GM18526 (cell line): Measurements from ENCODE around the gene CCT6A.
A peak's percentile ranks its signal among the peaks of the same experiment; 100 is the strongest.

Source experiments
- POLR2A ChIP-seq: IDR thresholded peaks from 3 replicates; pipeline ENCODE4 v1.6.1; 2011; ENCODE audit not compliant: insufficient read length; ENCODE audit errors: extremely low read depth

The CCT6A gene, protein sequence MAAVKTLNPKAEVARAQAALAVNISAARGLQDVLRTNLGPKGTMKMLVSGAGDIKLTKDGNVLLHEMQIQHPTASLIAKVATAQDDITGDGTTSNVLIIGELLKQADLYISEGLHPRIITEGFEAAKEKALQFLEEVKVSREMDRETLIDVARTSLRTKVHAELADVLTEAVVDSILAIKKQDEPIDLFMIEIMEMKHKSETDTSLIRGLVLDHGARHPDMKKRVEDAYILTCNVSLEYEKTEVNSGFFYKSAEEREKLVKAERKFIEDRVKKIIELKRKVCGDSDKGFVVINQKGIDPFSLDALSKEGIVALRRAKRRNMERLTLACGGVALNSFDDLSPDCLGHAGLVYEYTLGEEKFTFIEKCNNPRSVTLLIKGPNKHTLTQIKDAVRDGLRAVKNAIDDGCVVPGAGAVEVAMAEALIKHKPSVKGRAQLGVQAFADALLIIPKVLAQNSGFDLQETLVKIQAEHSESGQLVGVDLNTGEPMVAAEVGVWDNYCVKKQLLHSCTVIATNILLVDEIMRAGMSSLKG

DNA sequence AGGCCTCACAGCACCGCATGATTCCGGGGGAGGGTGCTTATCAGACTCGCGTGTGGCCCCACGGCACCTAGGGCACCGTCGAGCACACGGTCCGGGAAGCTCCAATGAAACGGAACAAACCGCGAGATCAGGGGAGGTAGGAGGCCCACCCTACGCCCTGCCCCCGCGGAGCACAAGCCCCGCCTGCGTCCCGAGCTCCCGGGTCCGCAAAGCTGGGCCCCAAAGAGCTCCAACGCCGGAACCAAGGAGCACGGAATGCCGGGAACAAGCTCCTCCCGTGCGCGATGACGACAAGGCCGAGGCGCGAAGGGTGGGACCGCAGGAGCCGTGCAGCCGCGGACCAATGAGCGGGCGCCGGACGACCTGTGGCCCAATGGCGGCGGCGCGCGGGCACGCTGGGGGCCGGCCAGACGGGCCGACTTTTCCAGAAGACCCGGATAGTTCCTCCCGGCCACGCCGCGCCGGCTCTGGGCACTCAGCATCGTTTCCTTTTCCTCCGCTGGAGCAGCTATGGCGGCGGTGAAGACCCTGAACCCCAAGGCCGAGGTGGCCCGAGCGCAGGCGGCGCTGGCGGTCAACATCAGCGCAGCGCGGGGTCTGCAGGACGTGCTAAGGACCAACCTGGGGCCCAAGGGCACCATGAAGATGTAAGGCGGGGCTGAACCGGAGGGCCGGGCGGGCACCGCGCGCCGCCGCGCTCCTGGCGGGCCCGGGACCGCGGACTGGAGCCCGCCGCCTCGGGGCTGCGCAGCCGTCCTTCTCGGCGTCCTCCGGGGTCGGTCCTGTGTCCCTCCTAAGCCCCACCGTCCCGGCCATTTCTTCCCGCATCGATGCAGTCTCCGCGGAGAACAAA, at the start of gene CCT6A, which contains the start of gene PSPH:
Gene CCT6A, plus strand, starts transcription at position 427 of the 853 bp plus-strand sequence. Its CDS starts 84 bp downstream, at position 511.
Gene PSPH, minus strand, starts transcription at position 106 of the 853 bp plus-strand sequence. CDS start 30,232 bp downstream, outside the sequence.
- peak; percentile 80 for TF ChIP-seq POLR2A

DNA sequence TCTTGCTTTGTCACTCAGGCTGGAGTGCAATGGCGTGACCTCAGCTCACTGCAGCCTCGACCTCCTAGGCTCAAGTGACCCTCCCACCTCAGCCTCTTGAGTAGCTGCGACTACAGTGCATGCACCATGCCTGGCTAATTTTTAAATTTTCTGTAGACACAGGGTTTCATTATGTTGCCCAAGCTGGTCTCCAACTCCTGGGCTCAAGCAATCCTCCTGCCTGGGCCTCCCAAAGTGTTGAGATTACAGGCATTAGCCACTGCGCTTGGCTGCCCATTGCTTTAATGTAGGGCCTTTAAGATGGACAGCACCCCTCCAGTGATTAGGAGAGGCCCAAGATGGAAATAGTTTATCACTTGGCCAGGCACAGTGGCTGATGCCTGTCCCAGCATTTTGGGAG, 47.8 kb upstream of the CCT6A start:
- no peak for TF ChIP-seq POLR2A

DNA sequence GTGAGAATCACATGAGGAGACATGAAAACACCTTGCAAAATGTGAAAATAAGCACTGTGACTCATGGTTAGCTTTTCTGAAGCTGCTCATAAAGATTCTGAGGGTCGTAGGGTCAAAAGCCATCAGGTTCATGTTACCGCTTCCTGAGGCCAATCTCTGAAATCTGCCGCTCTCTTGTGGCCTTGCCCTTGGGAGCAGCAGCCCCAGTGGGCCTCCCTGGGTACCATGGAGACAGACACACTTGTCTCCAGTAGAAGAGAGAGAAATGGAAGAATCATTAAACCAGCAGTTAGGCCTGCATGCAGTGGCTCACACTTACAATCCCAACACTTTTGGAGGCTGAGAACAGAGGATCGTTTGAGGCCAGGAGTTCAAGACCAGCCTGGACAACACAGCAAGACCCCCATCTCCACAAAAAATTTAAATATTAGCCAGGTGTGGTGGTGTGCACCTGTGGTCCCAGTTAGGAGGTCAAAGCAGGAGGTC, 44.4 kb upstream of the CCT6A start:
- no peak for TF ChIP-seq POLR2A

DNA sequence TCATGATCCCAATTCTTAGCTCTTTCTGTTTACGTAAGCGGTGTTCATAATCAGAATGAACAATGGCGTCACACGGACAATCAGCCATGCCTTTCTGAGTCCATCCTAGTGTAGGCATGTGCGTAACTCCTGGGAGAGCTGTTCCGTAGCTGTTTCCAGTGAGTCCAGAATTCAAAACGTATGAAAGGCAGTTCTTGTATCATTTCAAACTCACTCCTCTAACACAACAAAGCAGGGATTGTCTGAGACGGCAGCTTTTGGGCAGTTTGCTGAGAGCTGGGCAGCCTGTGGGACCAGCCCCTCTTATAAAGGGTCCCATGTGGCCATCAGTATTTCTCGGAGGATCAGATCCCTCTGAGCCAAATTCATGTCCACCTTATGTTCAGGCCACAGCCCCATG, 43.7 kb upstream of the CCT6A start:
- no peak for TF ChIP-seq POLR2A

DNA sequence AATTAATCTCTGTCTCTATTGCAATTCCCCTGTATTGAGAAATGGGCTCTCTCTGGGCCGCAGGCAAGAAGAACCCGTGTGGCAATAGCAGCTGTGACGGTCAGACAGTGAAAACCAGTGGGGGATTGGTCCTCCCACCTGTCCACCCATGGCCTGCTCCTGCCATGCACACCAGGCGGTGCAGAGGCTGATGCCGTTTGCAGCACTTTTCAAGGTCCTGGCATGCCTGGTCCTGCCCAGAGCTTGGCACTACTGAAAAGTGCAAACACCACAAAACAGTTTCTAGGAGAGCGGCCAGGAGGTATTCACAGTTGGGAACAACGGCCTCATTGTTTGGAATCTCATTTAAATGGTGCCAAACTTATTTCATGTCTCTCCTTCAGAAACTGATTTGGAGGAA, 41.9 kb upstream of the CCT6A start:
- TF ChIP-seq POLR2A: no peak

DNA sequence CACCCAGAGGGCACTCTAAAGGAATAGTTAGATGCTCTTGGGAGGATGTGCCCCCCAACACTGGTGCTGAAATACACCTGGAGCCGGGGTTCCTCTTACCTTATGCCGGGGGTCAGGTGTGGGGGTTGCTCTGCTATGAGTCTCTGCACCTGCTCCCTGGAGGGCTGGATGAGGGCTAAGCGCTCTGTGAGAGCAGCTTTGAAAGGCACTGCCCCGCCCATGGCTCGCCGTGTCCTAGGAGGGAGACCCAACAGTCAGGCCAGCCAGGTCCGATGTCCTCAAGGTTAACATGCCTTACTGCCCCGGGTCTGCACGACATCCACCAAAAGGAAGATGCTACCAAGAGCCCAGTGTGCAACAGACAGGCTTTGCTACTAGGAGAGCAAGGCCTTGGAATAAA, 32.1 kb upstream of the CCT6A start:
- no peak for TF ChIP-seq POLR2A

DNA sequence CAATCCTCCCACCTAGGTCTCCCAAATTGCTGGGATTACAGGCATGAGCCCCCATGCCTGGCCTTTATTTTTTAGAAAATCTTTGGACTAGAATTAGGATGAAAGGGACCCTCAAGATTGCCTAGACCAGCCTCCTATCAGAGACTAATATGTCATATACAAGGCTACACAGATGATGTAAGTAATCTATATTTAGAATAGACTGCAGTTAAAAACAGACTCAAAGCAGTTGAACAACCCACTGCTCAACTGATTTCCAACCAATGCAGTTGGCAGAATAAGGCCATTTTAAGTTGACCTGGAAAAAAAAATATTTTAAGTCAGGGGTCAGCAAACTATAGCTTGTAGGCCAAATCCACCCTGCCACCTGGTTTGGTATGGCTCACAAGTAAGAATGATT, 28.1 kb upstream of the CCT6A start:
- no peak for TF ChIP-seq POLR2A

DNA sequence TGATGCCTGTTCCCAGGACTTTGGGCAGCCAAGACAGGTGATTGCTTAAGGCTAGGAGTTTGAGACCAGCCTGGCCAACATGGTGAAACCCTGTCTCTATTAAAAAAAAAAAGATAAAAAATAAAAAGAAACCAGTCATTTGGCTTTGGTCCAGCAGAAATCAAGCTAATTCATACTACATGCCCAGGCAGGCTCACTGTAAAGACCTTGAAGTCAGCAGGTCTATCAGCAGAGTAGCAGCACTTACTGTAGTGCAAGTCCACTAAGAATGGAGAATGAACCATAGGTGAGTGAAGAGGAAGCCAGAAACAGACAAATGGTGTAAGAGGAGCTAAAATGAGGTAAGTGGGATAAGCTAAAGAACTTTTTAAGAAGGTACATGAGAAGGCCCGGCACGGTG, 25.0 kb upstream of the CCT6A start:
- no peak for TF ChIP-seq POLR2A

DNA sequence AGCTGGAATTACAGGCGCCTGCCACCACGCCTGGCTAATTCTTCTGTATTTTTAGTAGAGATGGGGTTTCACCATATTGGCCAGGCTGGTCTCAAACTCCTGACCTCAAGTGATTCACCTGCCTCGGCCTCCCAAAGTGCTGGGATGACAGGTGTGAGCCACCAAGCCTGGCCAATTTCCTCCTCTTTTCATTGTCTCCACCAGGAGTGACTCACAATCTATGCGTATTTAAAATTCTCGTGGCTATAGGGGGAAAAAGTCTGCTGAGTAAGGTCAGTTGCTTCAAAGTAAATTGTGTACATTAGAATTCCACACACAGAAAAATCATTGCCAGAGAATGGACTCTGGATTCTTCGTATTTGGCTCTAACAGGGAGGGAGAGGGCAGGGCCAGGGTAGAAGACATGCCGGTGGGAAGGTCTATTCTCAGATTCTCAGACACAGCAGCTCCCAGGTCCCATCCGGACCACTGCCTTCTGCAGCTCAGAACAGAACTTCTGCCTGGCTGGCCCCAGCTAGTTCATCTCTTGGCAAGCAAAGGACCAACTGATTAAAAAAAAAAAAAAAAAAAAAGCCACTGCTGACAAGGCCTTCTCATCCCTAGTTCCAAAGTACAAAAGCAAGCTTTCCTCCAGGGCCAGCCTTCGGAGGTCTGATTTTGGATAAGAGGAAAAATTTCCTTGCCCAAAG, 22.5 kb upstream of the CCT6A start:
- no peak for TF ChIP-seq POLR2A

DNA sequence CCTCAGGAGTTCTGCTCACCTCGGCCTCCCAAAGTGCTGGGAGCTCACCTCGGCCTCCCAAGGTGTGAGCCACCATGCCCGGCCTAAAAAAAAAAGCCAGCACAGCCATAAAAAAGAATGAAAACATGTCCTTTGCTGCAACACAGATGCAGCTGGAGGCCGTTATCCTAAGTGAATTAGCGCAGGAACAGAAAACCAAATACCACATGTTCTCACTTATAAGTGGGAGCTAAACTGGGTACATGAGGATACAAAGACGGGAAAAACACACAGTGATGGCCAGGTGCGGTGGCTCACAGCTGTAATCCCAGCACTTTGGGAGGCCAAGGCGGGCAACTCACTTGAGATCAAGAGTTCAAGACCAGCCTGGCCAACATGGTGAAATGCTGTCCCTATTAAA, 21.2 kb upstream of the CCT6A start:
- TF ChIP-seq POLR2A: no peak

DNA sequence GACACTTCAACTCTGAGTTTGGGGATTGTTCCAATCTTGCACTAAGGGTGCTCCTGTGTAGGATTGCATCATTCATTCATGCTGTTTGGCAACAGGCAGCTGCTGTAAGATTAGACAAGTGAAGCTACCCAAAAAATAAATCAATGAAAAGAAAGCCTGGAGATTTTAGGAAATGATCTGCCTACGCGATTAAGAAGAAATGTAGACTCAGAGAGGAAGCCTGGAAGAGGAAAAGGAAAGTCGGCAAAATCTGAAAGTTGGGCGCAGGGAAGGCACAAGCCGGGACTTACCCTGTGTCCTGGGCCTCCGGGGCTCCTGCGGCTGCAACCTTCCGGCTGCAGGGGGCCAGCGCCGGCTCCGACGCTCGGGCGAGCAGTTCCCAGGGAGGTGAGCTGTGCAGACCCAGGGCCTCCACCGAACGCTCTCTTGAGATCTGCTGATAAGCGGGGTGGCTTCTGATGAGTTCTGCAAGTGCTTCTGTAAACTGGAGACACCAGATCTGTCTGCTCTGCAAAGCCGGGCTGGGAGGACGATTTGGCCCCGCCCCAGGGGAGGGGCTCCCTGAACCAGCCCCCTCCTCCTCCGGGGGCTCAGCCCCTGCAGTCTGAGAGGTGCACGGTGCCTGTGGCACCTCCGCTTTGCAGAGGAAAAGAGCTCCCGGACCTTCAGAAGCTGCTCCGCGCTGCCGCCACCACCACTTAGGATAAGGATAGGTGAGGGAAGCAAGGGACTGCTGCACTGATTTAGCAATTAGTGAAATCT, 17.7 kb upstream of the CCT6A start:
- TF ChIP-seq POLR2A: peak; percentile 53

DNA sequence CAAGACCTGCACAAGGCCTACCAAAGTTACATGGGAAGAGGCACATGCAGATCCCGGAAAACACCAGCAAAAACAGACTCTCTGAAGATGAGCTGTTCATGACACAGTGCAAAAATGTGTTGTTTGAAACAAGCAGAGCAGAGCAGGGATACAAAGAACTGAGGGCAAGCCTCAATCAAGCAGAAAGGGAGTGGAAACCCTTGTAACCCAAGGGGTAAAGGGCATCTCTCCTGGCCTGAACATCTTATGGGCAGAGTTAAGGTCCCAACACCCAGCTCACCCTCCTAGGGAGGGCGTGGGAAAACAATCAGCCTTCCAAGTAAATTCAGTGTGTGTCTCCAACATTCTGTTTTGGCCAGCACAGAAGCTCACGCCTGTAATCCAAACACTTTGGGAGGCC, 10.8 kb upstream of the CCT6A start:
- no peak for TF ChIP-seq POLR2A

DNA sequence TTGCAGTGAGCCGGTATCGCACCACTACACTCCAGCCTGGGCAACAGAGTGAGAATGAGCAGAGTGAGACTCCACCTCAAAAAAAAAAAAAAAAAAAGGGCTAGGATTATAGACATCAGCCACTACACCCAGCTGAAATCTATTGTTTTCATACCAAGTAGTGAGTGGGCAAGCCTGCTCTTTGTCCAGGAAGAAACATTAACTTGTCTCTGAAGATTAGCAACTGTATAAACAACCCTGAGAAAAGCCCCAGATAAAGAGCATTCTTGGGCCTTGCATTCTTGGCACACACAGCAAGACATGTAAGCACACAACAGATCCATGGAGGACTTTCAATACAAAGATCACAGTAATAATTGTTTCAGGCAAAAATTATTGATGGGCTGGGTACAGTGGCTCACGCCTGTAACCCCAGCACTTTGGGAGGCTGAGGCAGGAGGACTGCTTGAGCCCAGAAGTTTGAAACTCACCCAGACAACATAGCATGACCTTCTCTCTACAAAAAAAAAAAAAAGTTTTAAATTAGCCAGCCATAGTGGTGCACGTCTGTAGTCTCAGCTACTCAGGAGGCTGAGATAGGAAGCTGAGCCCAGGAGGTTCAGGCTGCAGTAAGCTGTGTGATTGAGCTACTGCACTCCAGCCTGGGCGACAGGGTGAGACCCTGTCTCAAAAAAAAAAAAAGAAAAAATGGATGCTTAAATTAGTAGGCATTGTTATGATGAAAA, 4.7 kb upstream of the CCT6A start:
- TF ChIP-seq POLR2A: no peak

DNA sequence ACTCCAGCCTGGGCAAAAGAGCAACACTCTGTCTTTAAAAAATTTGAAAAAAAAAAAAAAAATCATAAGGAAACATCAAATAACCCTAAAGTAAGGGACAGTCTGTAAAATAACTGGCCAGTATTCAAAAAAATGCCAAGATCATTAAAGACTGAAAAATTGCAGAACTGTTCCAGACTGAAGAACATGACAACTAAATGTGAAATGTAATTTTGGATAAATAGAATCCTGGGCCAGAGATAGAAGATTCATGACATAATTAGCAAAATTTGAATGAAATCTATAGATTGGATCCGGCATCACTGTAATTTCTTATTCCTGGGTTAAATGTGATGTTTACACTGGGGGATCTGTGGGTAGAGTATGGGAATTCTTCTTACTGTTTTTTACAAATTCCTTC, 3.3 kb upstream of the CCT6A start:
- no peak for TF ChIP-seq POLR2A
